GM12865 (cell line): Measurements from ENCODE around the gene WDR72.

Source experiments
- DNase-seq: peaks from one replicate; pipeline ENCODE4 v3.0.0; 2010; ENCODE audit warnings: low read depth
- H3K4me3 ChIP-seq: 2 replicates; pipeline ENCODE4 v1.5.1; 2011; ENCODE audit warnings: mild to moderate bottlenecking, low read depth, low read length, control low read depth
- CTCF ChIP-seq: IDR thresholded peaks from 2 replicates; pipeline ENCODE4 v1.5.1; 2011; ENCODE audit warnings: low read length, control low read depth, low read depth, inconsistent platforms; ENCODE audit not compliant: insufficient read depth; ENCODE audit errors: missing control alignments

The WDR72 gene

GRCh38 chr15:53506370-53506769 is 253.1 kb downstream of the WDR72 start:
- no peak overlapping the region for H3K4me3 ChIP-seq
- no peak for TF ChIP-seq CTCF
- DNase-seq, result no peak

- H3K4me3 ChIP-seq, result no peak overlapping the region
- no peak for DNase-seq
- TF ChIP-seq CTCF, result no peak
Measured at GRCh38 chr15:53498996-53499395, 260.5 kb downstream of the WDR72 start.

- no peak overlapping the region for H3K4me3 ChIP-seq
- DNase-seq, result no peak
- TF ChIP-seq CTCF, result no peak
Measured at GRCh38 chr15:53490341-53490740, 269.1 kb downstream of the WDR72 start.

- no peak for TF ChIP-seq CTCF
- DNase-seq, result no peak
- H3K4me3 ChIP-seq, result no peak overlapping the region
Measured at GRCh38 chr15:53482055-53482454, 277.4 kb downstream of the WDR72 start.

GRCh38 chr15:53477981-53478766 is 281.3 kb downstream of the WDR72 start:
- no peak for TF ChIP-seq CTCF
- DNase-seq, result no peak
- no peak overlapping the region for H3K4me3 ChIP-seq

- TF ChIP-seq CTCF, result no peak
- H3K4me3 ChIP-seq, result no peak overlapping the region
- no peak for DNase-seq
Measured at GRCh38 chr15:53473886-53474285, 285.6 kb downstream of the WDR72 start.

- no peak overlapping the region for H3K4me3 ChIP-seq
- no peak for TF ChIP-seq CTCF
- no peak for DNase-seq
Measured at GRCh38 chr15:53473435-53473834, 286.0 kb downstream of the WDR72 start.
